WTC11 (cell line): Measurements from ENCODE around the gene POLD1. TPM values are rescaled to one million over a fixed set of nuclear protein-coding genes. Genes with fewer than 3 reads are reported as not detected.
A peak's percentile ranks its signal among the peaks of the same experiment; 100 is the strongest.
"Not testable (repeated sequence)": the region's sequence is repeated elsewhere in the genome, so short reads cannot be mapped to it uniquely, and the experiment has no call there.

Experiments
- ATAC-seq: fragments of 200-7000 bp; cut with Tn5 transposase; 2 replicates; pipeline ENCODE4 v1.10.0; 2021; ENCODE audit warnings: mild to moderate bottlenecking, moderate library complexity
- CTCF ChIA-PET: fragments of 300-600 bp; sonication (Branson Sonifier 250); formaldehyde crosslinking; loops from one replicate; lab custom pipeline; 2021; ENCODE audit warnings: antibody characterized with exemption; lab: Charles Lee
- POLR2A ChIA-PET: fragments of 350-600 bp; sonication (Branson Sonifier 250); formaldehyde crosslinking; loops from one replicate; lab custom pipeline; 2021; ENCODE audit warnings: antibody characterized with exemption; lab: Charles Lee
- DNase-seq: peaks from one replicate; pipeline ENCODE4 v3.0.0; 2021; ENCODE audit warnings: low spot score
- H3K27ac Mint-ChIP-seq: 2 replicates; pipeline ENCODE4 v1.8.0; 2021; ENCODE audit warnings: mixed read lengths
- H3K27me3 Mint-ChIP-seq: 2 replicates; pipeline ENCODE4 v1.8.0; 2021; ENCODE audit warnings: low read depth, mild to moderate bottlenecking, moderate library complexity, mixed read lengths
- H3K36me3 Mint-ChIP-seq: 2 replicates; pipeline ENCODE4 v1.8.0; 2021; ENCODE audit warnings: mixed read lengths
- H3K4me1 Mint-ChIP-seq: 2 replicates; pipeline ENCODE4 v1.8.0; 2022; ENCODE audit warnings: mixed read lengths
- H3K4me3 Mint-ChIP-seq: 2 replicates; pipeline ENCODE4 v1.8.0; 2021; ENCODE audit warnings: mild to moderate bottlenecking, moderate library complexity, mixed read lengths
- H3K9me3 Mint-ChIP-seq: 2 replicates; pipeline ENCODE4 v1.8.0; 2021; ENCODE audit warnings: mixed read lengths
- ATF1 ChIP-seq: sonication (generic); formaldehyde crosslinking; IDR thresholded peaks from 2 replicates; pipeline ENCODE4 v1.8.1; 2023; ENCODE audit warnings: mild to moderate bottlenecking, moderate library complexity, missing genetic modification reagents
- ATF2 ChIP-seq: sonication (generic); formaldehyde crosslinking; IDR thresholded peaks from 2 replicates; pipeline ENCODE4 v1.8.1; 2022; ENCODE audit warnings: low read depth, missing genetic modification reagents, borderline replicate concordance
- ATF3 ChIP-seq: sonication (generic); formaldehyde crosslinking; conservative IDR thresholded peaks from 2 replicates; pipeline ENCODE4 v1.8.1; 2022; ENCODE audit warnings: mild to moderate bottlenecking, missing genetic modification reagents
- CBFB ChIP-seq: sonication (generic); formaldehyde crosslinking; IDR thresholded peaks from 2 replicates; pipeline ENCODE4 v1.8.1; 2022; ENCODE audit warnings: mild to moderate bottlenecking, low read depth, missing genetic modification reagents
- E2F1 ChIP-seq: sonication (generic); formaldehyde crosslinking; IDR thresholded peaks from 2 replicates; pipeline ENCODE4 v1.8.0; 2022; ENCODE audit warnings: mild to moderate bottlenecking, missing genetic modification reagents
- FOXP1 ChIP-seq: sonication (generic); formaldehyde crosslinking; IDR thresholded peaks from 2 replicates; pipeline ENCODE4 v1.8.0; 2022; ENCODE audit warnings: missing genetic modification reagents, mild to moderate bottlenecking, moderate library complexity, borderline replicate concordance
- FOXP4 ChIP-seq: sonication (generic); formaldehyde crosslinking; IDR thresholded peaks from 2 replicates; pipeline ENCODE4 v1.8.0; 2022; ENCODE audit warnings: mild to moderate bottlenecking, missing genetic modification reagents
- IRF2 ChIP-seq: sonication (generic); formaldehyde crosslinking; IDR thresholded peaks from 2 replicates; pipeline ENCODE4 v1.8.0; 2022; ENCODE audit warnings: low read depth, missing genetic modification reagents, borderline replicate concordance
- KAT7 ChIP-seq: sonication (generic); formaldehyde crosslinking; IDR thresholded peaks from 2 replicates; pipeline ENCODE4 v1.8.1; 2023; ENCODE audit warnings: missing genetic modification reagents, mild to moderate bottlenecking, borderline replicate concordance
- NR1H2 ChIP-seq: sonication (generic); formaldehyde crosslinking; IDR thresholded peaks from 2 replicates; pipeline ENCODE4 v1.9.0; 2021; ENCODE audit warnings: mild to moderate bottlenecking, moderate library complexity, missing genetic modification reagents
- NR2C2 ChIP-seq: sonication (generic); formaldehyde crosslinking; IDR thresholded peaks from 2 replicates; pipeline ENCODE4 v1.8.0; 2022; ENCODE audit warnings: mild to moderate bottlenecking, missing genetic modification reagents
- SMAD4 ChIP-seq: sonication (generic); formaldehyde crosslinking; IDR thresholded peaks from 2 replicates; pipeline ENCODE4 v1.8.0; 2022; ENCODE audit warnings: mild to moderate bottlenecking, missing genetic modification reagents
- TEAD1 ChIP-seq: sonication (generic); formaldehyde crosslinking; IDR thresholded peaks from 2 replicates; pipeline ENCODE4 v1.8.0; 2022; ENCODE audit warnings: mild to moderate bottlenecking, missing genetic modification reagents
- TEAD4 ChIP-seq: sonication (generic); formaldehyde crosslinking; IDR thresholded peaks from 2 replicates; pipeline ENCODE4 v1.8.0; 2022; ENCODE audit warnings: mild to moderate bottlenecking, missing genetic modification reagents
- ZMAT4 ChIP-seq: fragments of 250-450 bp; sonication (Bioruptor Pico); IDR thresholded peaks from 2 replicates; pipeline ENCODE4 v1.9.0; 2021; ENCODE audit warnings: mild to moderate bottlenecking
- ZNF281 ChIP-seq: sonication (generic); formaldehyde crosslinking; IDR thresholded peaks from 2 replicates; pipeline ENCODE4 v1.8.0; 2023; ENCODE audit warnings: mild to moderate bottlenecking, missing genetic modification reagents
- ZNF671 ChIP-seq: fragments of 250-450 bp; sonication (Bioruptor Pico); IDR thresholded peaks from 2 replicates; pipeline ENCODE4 v1.8.0; 2021; ENCODE audit warnings: mild to moderate bottlenecking
- total RNA-seq: library from RNA; stranded (reverse); gene quantifications from 3 replicates; pipeline ENCODE4 v1.2.3, GENCODE V29; 2021
- TF ChIP-seq, protein P1 (sequence below): sonication (generic); formaldehyde crosslinking; IDR thresholded peaks from 2 replicates; pipeline ENCODE4 v1.8.0; 2023; ENCODE audit warnings: missing genetic modification reagents, mild to moderate bottlenecking, borderline replicate concordance

POLD1 gene
- total RNA-seq, 1 experiment from 2014 or later, result 163 TPM

DNA sequence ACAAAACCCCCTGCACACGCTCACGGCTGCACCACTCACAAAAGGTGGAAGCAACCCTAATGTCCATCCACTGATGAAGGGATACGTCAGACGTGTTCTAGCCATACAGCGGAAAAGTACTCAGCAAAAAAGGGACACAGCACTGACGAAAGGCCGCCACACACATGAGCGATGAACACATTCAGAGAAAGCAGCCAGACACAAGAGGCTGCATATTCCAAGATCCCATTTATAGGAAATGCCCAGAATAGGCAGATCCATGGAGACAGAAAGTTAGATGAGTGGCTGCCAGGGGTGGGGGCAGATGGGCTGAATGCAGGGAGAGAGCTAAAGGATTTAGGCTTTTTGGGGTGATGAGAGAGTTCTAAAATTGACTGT lies 3.7 kb downstream of the POLD1 start (continued):
- TF ChIP-seq NR2C2 (CRISPR knock-in tag), result no peak
- no peak for TF ChIP-seq ZNF281 (CRISPR knock-in tag)
- TF ChIP-seq IRF2 (CRISPR knock-in tag), result no peak
- no peak for TF ChIP-seq ATF3 (CRISPR knock-in tag)
- no peak for TF ChIP-seq NR1H2 (CRISPR knock-in tag)
- TF ChIP-seq, all 79 proteins: peak for 0

DNA sequence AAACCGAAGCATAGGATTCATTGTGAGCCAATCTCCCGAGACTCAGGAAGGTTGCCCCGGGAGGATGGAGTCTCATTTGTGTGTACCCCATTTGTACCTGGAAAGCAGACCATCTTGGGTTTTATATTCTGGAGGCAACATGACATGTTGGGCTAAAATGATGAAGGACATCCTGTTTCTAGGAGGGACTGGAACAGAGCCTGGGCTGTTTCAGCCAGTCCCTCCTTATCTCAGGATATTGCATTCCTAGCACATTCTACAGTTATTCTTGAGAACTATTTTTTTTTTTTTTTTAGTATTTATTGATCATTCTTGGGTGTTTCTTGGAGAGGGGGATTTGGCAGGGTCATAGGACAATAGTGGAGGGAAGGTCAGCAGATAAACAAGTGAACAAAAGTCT lies 6.1 kb downstream of the POLD1 start:
- H3K4me1 Mint-ChIP-seq, POLR2A ChIA-PET, ATAC-seq: not testable (repeated sequence)

DNA sequence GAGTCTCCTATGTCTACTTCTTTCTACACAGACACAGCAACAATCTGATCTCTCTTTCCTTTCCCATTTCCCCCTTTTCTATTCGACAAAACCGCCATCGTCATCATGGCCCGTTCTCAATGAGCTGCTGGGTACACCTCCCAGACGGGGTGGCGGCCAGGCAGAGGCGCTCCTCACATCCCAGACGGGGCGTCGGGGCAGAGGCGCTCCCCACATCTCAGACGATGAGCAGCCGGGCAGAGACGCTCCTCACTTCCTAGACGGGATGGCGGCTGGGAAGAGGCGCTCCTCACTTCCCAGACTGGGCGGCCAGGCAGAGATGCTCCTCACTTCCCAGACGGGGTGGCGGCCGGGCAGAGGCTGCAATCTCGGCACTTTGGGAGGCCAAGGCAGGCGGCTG lies 6.8 kb downstream of the POLD1 start:
- ATAC-seq, H3K4me1 Mint-ChIP-seq, H3K27me3 Mint-ChIP-seq, POLR2A ChIA-PET, H3K4me3 Mint-ChIP-seq, DNase-seq, CTCF ChIA-PET, H3K27ac Mint-ChIP-seq: not testable (repeated sequence)
- peaks cover 58% of the 10 kb centered on the region for H3K36me3 Mint-ChIP-seq
- peaks cover 18% of the 10 kb centered on the region for H3K9me3 Mint-ChIP-seq
- 0 out of 2 replicates have a peak, but pooled peaks have one; percentile 26 for TF ChIP-seq SMAD4 (CRISPR knock-in tag)

More for the DNA sequence above, 6.1 kb downstream of the POLD1 start:
- peaks cover 18% of the 10 kb centered on the region for H3K9me3 Mint-ChIP-seq
- H3K4me3 Mint-ChIP-seq, H3K27ac Mint-ChIP-seq, DNase-seq, CTCF ChIA-PET, H3K27me3 Mint-ChIP-seq: not testable (repeated sequence)
- peaks cover 58% of the 10 kb centered on the region for H3K36me3 Mint-ChIP-seq

- ChIA-PET CTCF (interaction anchor here (0.6 kb wide), 1 partner anchor 170 kb away, joined by 4 read pairs; no protein-coding TSS in a partner anchor), POLR2A (no interaction called here)
- Mint-ChIP-seq H3K4me1 (0 out of 2 replicates have a peak, but pooled peaks cover 3% of the 10 kb centered on the region), H3K9me3 (peaks cover 18% of the 10 kb centered on the region), H3K27ac (no peak overlapping the region), H3K27me3 (no peaks in the 10 kb centered on the region), H3K36me3 (peaks cover 52% of the 10 kb centered on the region), H3K4me3 (no peak overlapping the region)
- DNase-seq (no peak), ATAC-seq (no peak)
- no peak for TF ChIP-seq FOXP4 (CRISPR knock-in tag)
- TF ChIP-seq KAT7, result no peak
- TF ChIP-seq FOXP1 (CRISPR knock-in tag), result no peak
- no peak for TF ChIP-seq CBFB (CRISPR knock-in tag)
- no peak for TF ChIP-seq ATF2 (CRISPR knock-in tag)
- no peak for TF ChIP-seq TEAD4
- no peak for TF ChIP-seq ZNF671 (CRISPR knock-in tag)
- TF ChIP-seq, protein P1, sequence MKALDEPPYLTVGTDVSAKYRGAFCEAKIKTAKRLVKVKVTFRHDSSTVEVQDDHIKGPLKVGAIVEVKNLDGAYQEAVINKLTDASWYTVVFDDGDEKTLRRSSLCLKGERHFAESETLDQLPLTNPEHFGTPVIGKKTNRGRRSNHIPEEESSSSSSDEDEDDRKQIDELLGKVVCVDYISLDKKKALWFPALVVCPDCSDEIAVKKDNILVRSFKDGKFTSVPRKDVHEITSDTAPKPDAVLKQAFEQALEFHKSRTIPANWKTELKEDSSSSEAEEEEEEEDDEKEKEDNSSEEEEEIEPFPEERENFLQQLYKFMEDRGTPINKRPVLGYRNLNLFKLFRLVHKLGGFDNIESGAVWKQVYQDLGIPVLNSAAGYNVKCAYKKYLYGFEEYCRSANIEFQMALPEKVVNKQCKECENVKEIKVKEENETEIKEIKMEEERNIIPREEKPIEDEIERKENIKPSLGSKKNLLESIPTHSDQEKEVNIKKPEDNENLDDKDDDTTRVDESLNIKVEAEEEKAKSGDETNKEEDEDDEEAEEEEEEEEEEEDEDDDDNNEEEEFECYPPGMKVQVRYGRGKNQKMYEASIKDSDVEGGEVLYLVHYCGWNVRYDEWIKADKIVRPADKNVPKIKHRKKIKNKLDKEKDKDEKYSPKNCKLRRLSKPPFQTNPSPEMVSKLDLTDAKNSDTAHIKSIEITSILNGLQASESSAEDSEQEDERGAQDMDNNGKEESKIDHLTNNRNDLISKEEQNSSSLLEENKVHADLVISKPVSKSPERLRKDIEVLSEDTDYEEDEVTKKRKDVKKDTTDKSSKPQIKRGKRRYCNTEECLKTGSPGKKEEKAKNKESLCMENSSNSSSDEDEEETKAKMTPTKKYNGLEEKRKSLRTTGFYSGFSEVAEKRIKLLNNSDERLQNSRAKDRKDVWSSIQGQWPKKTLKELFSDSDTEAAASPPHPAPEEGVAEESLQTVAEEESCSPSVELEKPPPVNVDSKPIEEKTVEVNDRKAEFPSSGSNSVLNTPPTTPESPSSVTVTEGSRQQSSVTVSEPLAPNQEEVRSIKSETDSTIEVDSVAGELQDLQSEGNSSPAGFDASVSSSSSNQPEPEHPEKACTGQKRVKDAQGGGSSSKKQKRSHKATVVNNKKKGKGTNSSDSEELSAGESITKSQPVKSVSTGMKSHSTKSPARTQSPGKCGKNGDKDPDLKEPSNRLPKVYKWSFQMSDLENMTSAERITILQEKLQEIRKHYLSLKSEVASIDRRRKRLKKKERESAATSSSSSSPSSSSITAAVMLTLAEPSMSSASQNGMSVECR, result no peak
- no peak for TF ChIP-seq E2F1 (CRISPR knock-in tag)
- TF ChIP-seq ZMAT4 (CRISPR knock-in tag), result no peak
- no peak for TF ChIP-seq ATF1 (CRISPR knock-in tag)
- no peak for TF ChIP-seq TEAD1
These were observed 8.6 kb downstream of the POLD1 start for GRCh38 chr19:50392759-50393158.
